ENCODE measurements around the gene SYNE1. TPM values are rescaled to one million over a fixed set of nuclear protein-coding genes. Genes with fewer than 3 reads are reported as not detected.

Gene SYNE1
- total RNA-seq, 1 donor from 2014 or later: 17.4 TPM

GRCh38 chr6:152353440-152353839 lies 283.7 kb downstream of the SYNE1 start:
- DNase-seq (ENCODE audit: low read depth): no peak
- TF ChIP-seq CTCF (conservative IDR thresholded peaks at IDR 0.05; ENCODE audit: low read depth, low read length): no peak
- no peak overlapping the region for H3K4me3 ChIP-seq (ENCODE audit: low read depth, low read length)

- H3K4me3 ChIP-seq (ENCODE audit: low read depth, low read length): no peak overlapping the region
- TF ChIP-seq CTCF (conservative IDR thresholded peaks at IDR 0.05; ENCODE audit: low read depth, low read length): no peak
- no peak for DNase-seq (ENCODE audit: low read depth)
These were observed 285.4 kb downstream of the SYNE1 start for GRCh38 chr6:152351742-152352141.

GRCh38 chr6:152351110-152351509 lies 286.1 kb downstream of the SYNE1 start:
- H3K4me3 ChIP-seq (ENCODE audit: low read depth, low read length): no peak overlapping the region
- no peak for DNase-seq (ENCODE audit: low read depth)
- TF ChIP-seq CTCF (conservative IDR thresholded peaks at IDR 0.05; ENCODE audit: low read depth, low read length): no peak

- DNase-seq (ENCODE audit: low read depth): no peak
- no peak overlapping the region for H3K4me3 ChIP-seq (ENCODE audit: low read depth, low read length)
- no peak for TF ChIP-seq CTCF (conservative IDR thresholded peaks at IDR 0.05; ENCODE audit: low read depth, low read length)
These were observed 289.0 kb downstream of the SYNE1 start for GRCh38 chr6:152348116-152348515.

GRCh38 chr6:152343735-152344360 lies 293.3 kb downstream of the SYNE1 start:
- TF ChIP-seq CTCF (conservative IDR thresholded peaks at IDR 0.05; ENCODE audit: low read depth, low read length): no peak
- DNase-seq (ENCODE audit: low read depth): no peak
- no peak overlapping the region for H3K4me3 ChIP-seq (ENCODE audit: low read depth, low read length)

- no peak for DNase-seq (ENCODE audit: low read depth)
- no peak overlapping the region for H3K4me3 ChIP-seq (ENCODE audit: low read depth, low read length)
- TF ChIP-seq CTCF (conservative IDR thresholded peaks at IDR 0.05; ENCODE audit: low read depth, low read length): no peak
These were observed 295.6 kb downstream of the SYNE1 start for GRCh38 chr6:152341596-152341995.

All from epithelial cell of proximal tubule (primary cell).